GM10266 (cell line): ENCODE results near the gene ARSI.

ENCODE experiments used
- DNase-seq: peaks from one replicate; pipeline ENCODE4 v3.0.0; 2012; ENCODE audit errors: extremely low spot score
- CTCF ChIP-seq: IDR thresholded peaks from 2 replicates; pipeline ENCODE4 v1.5.1; 2012; ENCODE audit warnings: mild to moderate bottlenecking, low read depth; ENCODE audit not compliant: control insufficient read depth, insufficient read depth; ENCODE audit errors: missing control alignments

ARSI gene

GRCh38 chr5:150339165-150339564 lies 36.5 kb upstream of the ARSI start:
- TF ChIP-seq CTCF, result no peak

GRCh38 chr5:150338546-150338945 lies 35.8 kb upstream of the ARSI start:
- no peak for DNase-seq
- no peak for TF ChIP-seq CTCF

More at GRCh38 chr5:150339165-150339564, 36.5 kb upstream of the ARSI start:
- no peak for DNase-seq

GRCh38 chr5:150335778-150336177 lies 33.1 kb upstream of the ARSI start:
- no peak for TF ChIP-seq CTCF
- DNase-seq, result no peak

GRCh38 chr5:150333400-150333799 lies 30.7 kb upstream of the ARSI start:
- no peak for TF ChIP-seq CTCF

GRCh38 chr5:150329881-150330876 lies 27.5 kb upstream of the ARSI start:
- no peak for TF ChIP-seq CTCF
- no peak for DNase-seq

More at GRCh38 chr5:150333400-150333799, 30.7 kb upstream of the ARSI start:
- no peak for DNase-seq

- no peak for TF ChIP-seq CTCF
- DNase-seq, result no peak
Observed at GRCh38 chr5:150329038-150329437, 26.3 kb upstream of the ARSI start.

GRCh38 chr5:150328515-150328914 lies 25.8 kb upstream of the ARSI start:
- no peak for DNase-seq
- TF ChIP-seq CTCF, result no peak
